Right atrium auricular region (tissue), 2 donors: Measurements from ENCODE around the gene SLC25A53. TPM values are rescaled to one million over a fixed set of nuclear protein-coding genes. Genes with fewer than 3 reads are reported as not detected.

Experiments used
- DNase-seq: peaks from one replicate; pipeline ENCODE4 v3.0.0-alpha.2; 2019; ENCODE audit warnings: low spot score
- H3K27ac ChIP-seq, 2 donors: fragments of 200-600 bp; sonication (generic); 1 replicate in 1 of 2; 2 replicates in 1 of 2; pipeline ENCODE4 v1.5.1; 2016 to 2019
- H3K27me3 ChIP-seq, 2 donors: fragments of 200-600 bp; sonication (generic); one replicate each; pipeline versions ENCODE4 v1.5.1 to v1.6.0; 2017 to 2019
- H3K36me3 ChIP-seq: fragments of 200-600 bp; sonication (generic); one replicate; pipeline ENCODE4 v1.5.1; 2016
- H3K4me1 ChIP-seq, 2 donors: fragments of 200-600 bp; sonication (generic); one replicate each; pipeline versions ENCODE4 v1.5.1 to v1.6.0; 2017 to 2019
- H3K4me3 ChIP-seq, 2 donors: fragments of 200-600 bp; sonication (generic); 1 replicate in 1 of 2; 2 replicates in 1 of 2; pipeline ENCODE4 v1.5.1; 2017 to 2019; ENCODE audit warnings: mild to moderate bottlenecking in 1 of 2, moderate library complexity in 1 of 2
- H3K9me3 ChIP-seq, 2 donors: fragments of 200-600 bp; sonication (generic); one replicate each; pipeline ENCODE4 v1.5.1; 2019
- CTCF ChIP-seq, 2 donors: fragments of 200-600 bp; sonication (generic); IDR thresholded peaks; one replicate each; pipeline ENCODE4 v1.5.1; 2019; ENCODE audit warnings: antibody characterized with exemption in 2 of 2
- total RNA-seq, 2 donors: library from RNA; depleted of rRNA; stranded (reverse); fragments of >200 nt; gene quantifications; one replicate each; pipeline ENCODE4 v1.1.0, GENCODE V29; 2016

SLC25A53 gene
- total RNA-seq, 2 donors from 2014 or later = 10.7 to 13.5 TPM

- no peak for TF ChIP-seq CTCF (IDR thresholded peaks at IDR 0.05)
- H3K9me3 ChIP-seq = no peaks in the 10 kb centered on the region
Observed at GRCh38 chrX:104126856-104127255, 30.0 kb downstream of the SLC25A53 start.

GRCh38 chrX:104122829-104123228, 34.0 kb downstream of the SLC25A53 start:
- Histone ChIP-seq H3K9me3 (no peaks in the 10 kb centered on the region), H3K27me3 (no peaks in the 10 kb centered on the region), H3K4me3 (no peak overlapping the region), H3K36me3 (no peaks in the 10 kb centered on the region), H3K4me1 (no peaks in the 10 kb centered on the region), H3K27ac (no peak overlapping the region)
- TF ChIP-seq CTCF (IDR thresholded peaks at IDR 0.05) = no peak
- no peak for DNase-seq

More at GRCh38 chrX:104126856-104127255, 30.0 kb downstream of the SLC25A53 start:
- Histone ChIP-seq H3K36me3 (no peaks in the 10 kb centered on the region), H3K4me1 (no peaks in the 10 kb centered on the region), H3K27me3 (no peaks in the 10 kb centered on the region), H3K27ac (no peak overlapping the region), H3K4me3 (no peak overlapping the region)
- no peak for DNase-seq

GRCh38 chrX:104118765-104119164, 38.0 kb downstream of the SLC25A53 start:
- Histone ChIP-seq H3K27me3 (no peaks in the 10 kb centered on the region), H3K9me3 (no peaks in the 10 kb centered on the region), H3K4me3 (no peak overlapping the region), H3K27ac (no peak overlapping the region), H3K4me1 (no peaks in the 10 kb centered on the region), H3K36me3 (no peaks in the 10 kb centered on the region)
- DNase-seq = no peak
- no peak for TF ChIP-seq CTCF (IDR thresholded peaks at IDR 0.05)

- Histone ChIP-seq H3K27ac (no peak overlapping the region), H3K4me1 (no peaks in the 10 kb centered on the region)
Observed at GRCh38 chrX:104117759-104118158, 39.0 kb downstream of the SLC25A53 start.

GRCh38 chrX:104113222-104113965, 43.4 kb downstream of the SLC25A53 start:
- Histone ChIP-seq H3K27ac (no peak overlapping the region), H3K4me3 (peak overlapping the region; percentile 46 to 58), H3K4me1 (no peaks in the 10 kb centered on the region), H3K27me3 (no peaks in the 10 kb centered on the region), H3K36me3 (no peaks in the 10 kb centered on the region), H3K9me3 (no peaks in the 10 kb centered on the region)
- peak in 1 of 2 donors; percentile 61 for TF ChIP-seq CTCF (IDR thresholded peaks at IDR 0.05)
- no peak for DNase-seq

More at GRCh38 chrX:104117759-104118158, 39.0 kb downstream of the SLC25A53 start:
- Histone ChIP-seq H3K36me3 (no peaks in the 10 kb centered on the region), H3K9me3 (no peaks in the 10 kb centered on the region), H3K27me3 (no peaks in the 10 kb centered on the region), H3K4me3 (no peak overlapping the region)
- no peak for TF ChIP-seq CTCF (IDR thresholded peaks at IDR 0.05)
- no peak for DNase-seq
